Activated T-cell treated with anti-CD3 and anti-CD28 coated beads, Interleukin-2, amount 50 U/mL, for 72 hours (primary cell): Measurements from ENCODE around the gene MT1F. TPM values are rescaled to one million over a fixed set of nuclear protein-coding genes. Genes with fewer than 3 reads are reported as not detected.

Source experiments
- ATAC-seq, 2 donors: fragments of 150-1000 bp; cut with Tn5 transposase; replicated peaks in 1 of 2; 2 replicates each; pipeline ENCODE4 v1.10.0; 2021; ENCODE audit warnings: moderate library complexity in 2 of 2, mild to moderate bottlenecking in 1 of 2
- DNase-seq, 2 donors: peaks; one replicate each; pipeline ENCODE4 v3.0.0; 2021 to 2022; ENCODE audit warnings: mixed read lengths in 1 of 2
- H3K27ac Mint-ChIP-seq: one replicate; pipeline ENCODE4 v1.8.0; 2022; ENCODE audit warnings: mild to moderate bottlenecking, moderate library complexity, mixed read lengths
- H3K27me3 Mint-ChIP-seq: one replicate; pipeline ENCODE4 v1.8.0; 2022; ENCODE audit warnings: low read depth, mixed read lengths
- H3K36me3 Mint-ChIP-seq, 2 donors: one replicate each; pipeline ENCODE4 v1.8.0; 2022; ENCODE audit warnings: mixed read lengths in 2 of 2, mild to moderate bottlenecking in 1 of 2; ENCODE audit not compliant: insufficient read depth in 2 of 2
- H3K4me1 Mint-ChIP-seq: one replicate; pipeline ENCODE4 v1.8.0; 2022; ENCODE audit warnings: low read depth, mixed read lengths
- H3K4me3 Mint-ChIP-seq, 2 donors: one replicate each; pipeline ENCODE4 v1.8.0; 2022; ENCODE audit warnings: mild to moderate bottlenecking in 2 of 2, mixed read lengths in 2 of 2, moderate library complexity in 2 of 2
- H3K9me3 Mint-ChIP-seq, 2 donors: one replicate each; pipeline ENCODE4 v1.8.0; 2022; ENCODE audit warnings: mixed read lengths in 2 of 2
- total RNA-seq, 2 donors: library from RNA; stranded (reverse); gene quantifications; one replicate each; pipeline ENCODE4 v1.2.3, GENCODE V29; 2022

MT1F gene
- total RNA-seq, 2 donors from 2014 or later = 39.1 to 48.4 TPM

- H3K27ac Mint-ChIP-seq = no peak overlapping the region
- H3K27me3 Mint-ChIP-seq = peaks cover 52% of the 10 kb centered on the region
- DNase-seq = no peak
Observed at GRCh38 chr16:56641166-56641565, 16.6 kb upstream of the MT1F start.

GRCh38 chr16:56643080-56643778 lies 14.5 kb upstream of the MT1F start:
- peak overlapping the region; percentile 74 for H3K4me3 Mint-ChIP-seq
- H3K27ac Mint-ChIP-seq = no peak overlapping the region
- no peaks in the 10 kb centered on the region for H3K36me3 Mint-ChIP-seq
- peak; percentile 100 for ATAC-seq
- H3K27me3 Mint-ChIP-seq = peaks cover 40% of the 10 kb centered on the region
- DNase-seq = peak; percentile 87 to 89
- H3K9me3 Mint-ChIP-seq = no peaks in the 10 kb centered on the region
- peaks cover 27% of the 10 kb centered on the region for H3K4me1 Mint-ChIP-seq

More at GRCh38 chr16:56641166-56641565, 16.6 kb upstream of the MT1F start:
- ATAC-seq = no peak
- H3K4me1 Mint-ChIP-seq = peaks cover 43% of the 10 kb centered on the region
- no peaks in the 10 kb centered on the region for H3K9me3 Mint-ChIP-seq
- H3K4me3 Mint-ChIP-seq = no peak overlapping the region
- no peaks in the 10 kb centered on the region for H3K36me3 Mint-ChIP-seq

DNA sequence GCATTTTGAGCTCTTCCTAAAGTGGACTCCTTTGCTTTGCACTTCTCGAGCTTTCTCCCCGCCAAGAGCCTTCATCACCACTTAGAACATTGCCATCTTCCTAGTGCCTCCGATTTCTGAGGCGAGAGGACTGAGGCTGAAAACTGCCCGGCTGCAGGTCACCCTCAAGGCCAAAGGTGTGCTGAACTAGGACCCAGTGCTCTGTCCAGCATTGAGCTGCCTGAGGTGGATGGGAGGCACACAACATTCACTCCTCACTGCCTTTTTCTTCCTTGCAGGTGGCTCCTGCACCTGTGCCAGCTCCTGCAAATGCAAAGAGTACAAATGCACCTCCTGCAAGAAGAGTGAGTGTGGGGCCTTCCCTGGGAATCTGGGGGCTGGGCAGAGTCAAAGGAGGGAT lies 13.9 kb upstream of the MT1F start:
- H3K27me3 Mint-ChIP-seq = peaks cover 39% of the 10 kb centered on the region
- H3K4me1 Mint-ChIP-seq = peaks cover 27% of the 10 kb centered on the region
- no peaks in the 10 kb centered on the region for H3K36me3 Mint-ChIP-seq
- no peaks in the 10 kb centered on the region for H3K9me3 Mint-ChIP-seq
- H3K27ac Mint-ChIP-seq = no peak overlapping the region
- H3K4me3 Mint-ChIP-seq = peak overlapping the region; percentile 74
- DNase-seq (no peak), ATAC-seq (no peak)

- Mint-ChIP-seq H3K9me3 (no peaks in the 10 kb centered on the region), H3K36me3 (no peaks in the 10 kb centered on the region), H3K4me3 (no peak overlapping the region), H3K27ac (no peak overlapping the region), H3K27me3 (peaks cover 32% of the 10 kb centered on the region), H3K4me1 (peaks cover 27% of the 10 kb centered on the region)
- no peak for ATAC-seq
- no peak for DNase-seq
Observed at GRCh38 chr16:56645311-56645710, 12.4 kb upstream of the MT1F start.

GRCh38 chr16:56645838-56646237 lies 11.9 kb upstream of the MT1F start:
- Mint-ChIP-seq H3K4me1 (peaks cover 27% of the 10 kb centered on the region), H3K36me3 (no peaks in the 10 kb centered on the region), H3K27me3 (peaks cover 26% of the 10 kb centered on the region), H3K27ac (no peak overlapping the region), H3K9me3 (no peaks in the 10 kb centered on the region), H3K4me3 (no peak overlapping the region)
- no peak for ATAC-seq
- DNase-seq = no peak

DNA sequence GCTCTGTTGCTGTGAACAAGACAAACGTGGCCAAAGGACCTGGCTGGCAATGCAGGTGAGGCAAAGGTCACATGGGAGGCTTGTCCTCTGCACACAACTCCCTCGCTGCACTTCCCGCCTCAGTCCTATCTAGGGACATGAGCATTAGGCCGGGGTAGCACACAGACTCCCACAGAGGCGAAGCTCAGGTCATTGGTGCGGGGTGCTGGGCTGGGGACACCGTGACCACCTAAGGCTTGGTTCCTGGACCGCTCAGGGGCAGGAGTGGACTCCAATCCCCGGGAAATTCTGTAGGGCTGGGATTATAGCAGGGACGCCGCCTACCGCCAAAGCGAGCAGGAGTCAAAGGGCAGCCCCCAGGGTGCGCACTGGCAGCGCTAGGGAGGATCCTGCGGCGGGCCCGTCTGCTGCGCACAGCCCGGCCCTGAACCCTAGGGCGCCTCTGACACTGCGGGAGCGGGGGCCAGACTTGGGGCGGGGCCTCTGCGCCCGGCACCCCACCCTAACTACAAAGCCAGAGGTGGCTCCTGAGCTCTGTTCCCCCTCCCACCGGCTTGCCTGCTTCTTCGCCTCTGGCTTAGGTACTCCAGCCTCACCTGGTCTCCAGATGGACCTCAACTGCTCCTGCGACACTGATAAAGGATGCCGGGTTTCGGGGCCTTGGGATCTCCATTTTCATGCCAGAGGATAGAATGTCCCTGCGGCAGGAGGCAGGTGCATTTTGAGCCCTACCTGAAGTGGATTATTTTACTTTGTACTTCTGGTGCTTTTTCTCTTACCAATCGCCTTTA lies 9.9 kb upstream of the MT1F start:
- ATAC-seq (no peak), DNase-seq (no peak)
- H3K4me1 Mint-ChIP-seq = peaks cover 15% of the 10 kb centered on the region
- H3K9me3 Mint-ChIP-seq = no peaks in the 10 kb centered on the region
- H3K27me3 Mint-ChIP-seq = peaks cover 30% of the 10 kb centered on the region
- H3K4me3 Mint-ChIP-seq = no peak overlapping the region
- no peak overlapping the region for H3K27ac Mint-ChIP-seq
- H3K36me3 Mint-ChIP-seq = no peaks in the 10 kb centered on the region

- H3K27ac Mint-ChIP-seq = no peak overlapping the region
- no peak for ATAC-seq
- H3K4me3 Mint-ChIP-seq = no peak overlapping the region
- H3K9me3 Mint-ChIP-seq = no peaks in the 10 kb centered on the region
- no peaks in the 10 kb centered on the region for H3K36me3 Mint-ChIP-seq
- H3K27me3 Mint-ChIP-seq = peaks cover 38% of the 10 kb centered on the region
- no peak for DNase-seq
- H3K4me1 Mint-ChIP-seq = peaks cover under 1% of the 10 kb centered on the region
Observed at GRCh38 chr16:56649271-56649670, 8.5 kb upstream of the MT1F start.

DNA sequence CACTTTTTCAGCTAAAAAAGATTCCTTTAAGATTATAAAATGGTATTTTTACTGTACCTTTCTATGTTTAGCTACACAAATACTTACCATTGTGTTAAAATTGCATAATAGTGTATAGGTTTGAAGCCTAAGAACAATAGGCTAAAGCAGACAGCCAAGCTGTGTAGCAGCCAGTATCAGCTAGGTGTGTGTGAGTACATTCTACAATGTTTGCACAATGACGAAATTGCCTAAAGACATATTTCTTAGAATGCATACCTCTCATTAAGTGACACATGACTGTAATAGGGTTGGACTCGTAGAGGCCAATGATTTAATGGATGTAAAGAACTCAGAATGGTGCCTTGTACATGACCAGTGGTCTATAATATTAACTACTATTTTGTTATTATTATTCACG lies 7.9 kb upstream of the MT1F start:
- H3K4me3 Mint-ChIP-seq = no peak overlapping the region
- H3K27me3 Mint-ChIP-seq = peaks cover 40% of the 10 kb centered on the region
- H3K9me3 Mint-ChIP-seq = no peaks in the 10 kb centered on the region
- H3K4me1 Mint-ChIP-seq = no peaks in the 10 kb centered on the region
- H3K36me3 Mint-ChIP-seq = no peaks in the 10 kb centered on the region
- no peak for DNase-seq
- ATAC-seq = no peak
- no peak overlapping the region for H3K27ac Mint-ChIP-seq

DNA sequence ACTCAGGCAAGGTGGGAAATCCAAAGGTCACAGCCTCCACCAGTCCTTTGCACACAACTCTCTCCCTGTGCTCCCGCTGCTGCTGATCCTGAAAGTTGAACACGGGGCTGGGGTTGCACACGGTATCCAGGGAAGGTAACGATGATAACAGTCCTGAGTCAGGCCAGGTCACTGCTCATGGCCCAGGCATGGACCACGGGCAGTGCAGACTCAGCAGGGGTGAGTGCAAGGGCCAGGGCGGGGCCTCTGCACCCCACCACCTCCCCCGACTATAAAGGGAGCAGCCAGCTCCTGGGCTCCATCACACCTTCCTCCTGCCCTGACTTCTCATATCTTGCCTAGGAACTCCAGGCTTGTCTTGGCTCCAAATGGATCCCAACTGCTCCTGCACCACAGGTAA lies 6.2 kb upstream of the MT1F start, which contains the start of gene MT1B:
Gene MT1B, plus strand, starts transcription at position 301 of the 400 bp plus-strand sequence. Its CDS starts 68 bp downstream, at position 369.
- no peaks in the 10 kb centered on the region for H3K36me3 Mint-ChIP-seq
- H3K27ac Mint-ChIP-seq = no peak within 1 kb of the TSS
- no peaks in the 10 kb centered on the region for H3K9me3 Mint-ChIP-seq
- no peaks in the 10 kb centered on the region for H3K4me1 Mint-ChIP-seq
- no peak within 1 kb of the TSS for H3K4me3 Mint-ChIP-seq
- peaks cover 43% of the 10 kb centered on the region for H3K27me3 Mint-ChIP-seq
- ATAC-seq (no peak), DNase-seq (no peak)

DNA sequence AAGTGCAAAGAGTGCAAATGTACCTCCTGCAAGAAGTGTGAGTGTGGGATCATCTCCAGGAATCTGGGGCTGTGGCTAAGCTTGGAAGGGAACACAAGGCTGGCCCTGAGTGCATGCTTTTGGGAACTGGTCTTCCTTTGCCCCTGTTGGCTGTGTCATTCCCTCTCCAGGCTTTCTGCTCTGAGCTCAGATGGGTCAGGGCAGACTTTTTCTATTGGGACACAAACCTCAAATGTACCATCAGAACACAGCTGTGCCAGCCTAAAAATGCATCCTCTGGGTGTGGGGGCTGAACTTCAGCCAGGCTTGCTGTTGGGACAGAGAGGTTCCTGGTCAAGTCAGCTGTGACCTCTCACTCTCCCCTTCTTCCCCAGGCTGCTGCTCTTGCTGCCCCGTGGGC lies 5.2 kb upstream of the MT1F start:
- ATAC-seq = no peak
- peaks cover 5% of the 10 kb centered on the region for H3K4me1 Mint-ChIP-seq
- H3K27ac Mint-ChIP-seq = no peak overlapping the region
- H3K4me3 Mint-ChIP-seq = no peak overlapping the region
- no peaks in the 10 kb centered on the region for H3K36me3 Mint-ChIP-seq
- no peaks in the 10 kb centered on the region for H3K9me3 Mint-ChIP-seq
- peaks cover 35% of the 10 kb centered on the region for H3K27me3 Mint-ChIP-seq
- no peak for DNase-seq

DNA sequence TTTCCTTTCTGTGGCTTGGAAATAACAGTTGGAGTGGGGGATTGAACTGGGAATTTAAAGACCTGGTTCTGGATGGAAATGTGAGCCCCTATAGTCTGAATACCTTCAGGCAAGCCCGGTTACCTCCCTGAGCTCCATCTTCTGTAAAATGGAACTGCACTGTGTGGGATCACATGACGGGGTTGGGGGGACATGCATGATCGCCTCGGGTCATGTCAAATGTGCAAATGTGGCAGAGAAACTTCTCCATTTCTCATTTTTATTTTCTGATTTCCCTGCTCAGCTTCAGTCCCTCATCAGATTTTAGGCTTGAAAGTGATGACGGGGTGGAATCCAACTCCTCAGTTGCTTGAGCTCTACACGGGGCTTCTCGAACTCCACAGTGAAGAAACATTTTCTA lies 4.5 kb upstream of the MT1F start:
- peaks cover 10% of the 10 kb centered on the region for H3K4me1 Mint-ChIP-seq
- DNase-seq = no peak
- no peak for ATAC-seq
- H3K4me3 Mint-ChIP-seq = no peak overlapping the region
- H3K36me3 Mint-ChIP-seq = no peaks in the 10 kb centered on the region
- no peaks in the 10 kb centered on the region for H3K9me3 Mint-ChIP-seq
- peaks cover 35% of the 10 kb centered on the region for H3K27me3 Mint-ChIP-seq
- no peak overlapping the region for H3K27ac Mint-ChIP-seq

GRCh38 chr16:56658327-56658875 lies 642 bp downstream of the MT1F start:
- H3K4me1 Mint-ChIP-seq = peaks cover 28% of the 10 kb centered on the region
- peaks cover 16% of the 10 kb centered on the region for H3K27me3 Mint-ChIP-seq
- no peaks in the 10 kb centered on the region for H3K36me3 Mint-ChIP-seq
- H3K27ac Mint-ChIP-seq = no peak overlapping the region
- ATAC-seq (no peak), DNase-seq (no peak)
- H3K4me3 Mint-ChIP-seq = peak overlapping the region; percentile 92 to 98
- no peaks in the 10 kb centered on the region for H3K9me3 Mint-ChIP-seq
